Neural cell (in vitro differentiated cells): Measurements from ENCODE around the gene PSENEN.

Experiments used
- EZH2 ChIP-seq: fragments of 200-600, 300-800 bp; shearing (Covaris generic), sonication (generic); IDR thresholded peaks from 2 replicates; pipeline ENCODE4 v1.6.1; 2014; ENCODE audit warnings: antibody characterized with exemption, low read length, borderline replicate concordance, mild to moderate bottlenecking; ENCODE audit not compliant: insufficient read depth, poor library complexity, severe bottlenecking
- POLR2AphosphoS5 ChIP-seq: IDR thresholded peaks from 2 replicates; pipeline ENCODE4 v1.6.1; 2012
- RAD21 ChIP-seq: fragments of 450-650 bp; conservative IDR thresholded peaks from 2 replicates; pipeline ENCODE4 v1.6.1; 2014; ENCODE audit warnings: antibody characterized with exemption, mild to moderate bottlenecking, moderate library complexity
- TF ChIP-seq, protein P1 (sequence below): fragments of 450-650 bp; IDR thresholded peaks from 2 replicates; pipeline ENCODE4 v1.5.1; 2014; ENCODE audit warnings: antibody characterized with exemption, mild to moderate bottlenecking, moderate library complexity; ENCODE audit not compliant: poor library complexity, severe bottlenecking

DNA sequence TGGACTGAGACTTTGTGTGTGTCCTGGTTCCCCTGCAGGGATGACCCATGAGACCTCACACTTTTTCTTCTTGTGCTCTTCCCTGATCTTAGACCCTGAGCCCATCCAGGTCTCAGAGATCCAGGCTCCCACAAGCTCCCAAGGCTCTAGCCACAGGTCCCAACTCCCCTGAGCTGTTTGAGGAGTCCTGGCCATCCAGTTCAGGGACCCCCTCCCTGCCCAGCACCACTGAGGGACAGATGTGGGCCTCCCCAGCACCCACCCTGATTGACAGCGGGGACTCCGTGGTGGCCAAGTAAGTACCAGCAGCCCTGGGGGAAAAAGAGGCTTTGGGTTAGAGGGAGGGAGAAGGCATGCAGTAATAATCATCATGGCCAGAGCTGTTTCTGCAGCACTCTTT lies 14.2 kb downstream of the PSENEN start:
- TF ChIP-seq, protein P1, sequence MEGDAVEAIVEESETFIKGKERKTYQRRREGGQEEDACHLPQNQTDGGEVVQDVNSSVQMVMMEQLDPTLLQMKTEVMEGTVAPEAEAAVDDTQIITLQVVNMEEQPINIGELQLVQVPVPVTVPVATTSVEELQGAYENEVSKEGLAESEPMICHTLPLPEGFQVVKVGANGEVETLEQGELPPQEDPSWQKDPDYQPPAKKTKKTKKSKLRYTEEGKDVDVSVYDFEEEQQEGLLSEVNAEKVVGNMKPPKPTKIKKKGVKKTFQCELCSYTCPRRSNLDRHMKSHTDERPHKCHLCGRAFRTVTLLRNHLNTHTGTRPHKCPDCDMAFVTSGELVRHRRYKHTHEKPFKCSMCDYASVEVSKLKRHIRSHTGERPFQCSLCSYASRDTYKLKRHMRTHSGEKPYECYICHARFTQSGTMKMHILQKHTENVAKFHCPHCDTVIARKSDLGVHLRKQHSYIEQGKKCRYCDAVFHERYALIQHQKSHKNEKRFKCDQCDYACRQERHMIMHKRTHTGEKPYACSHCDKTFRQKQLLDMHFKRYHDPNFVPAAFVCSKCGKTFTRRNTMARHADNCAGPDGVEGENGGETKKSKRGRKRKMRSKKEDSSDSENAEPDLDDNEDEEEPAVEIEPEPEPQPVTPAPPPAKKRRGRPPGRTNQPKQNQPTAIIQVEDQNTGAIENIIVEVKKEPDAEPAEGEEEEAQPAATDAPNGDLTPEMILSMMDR = no peak
- TF ChIP-seq RAD21 (no peak), POLR2AphosphoS5 (no peak), EZH2 (no peak)
